ENCODE measurements around the gene MUC4.
"Not testable (repeated sequence)": the region's sequence is repeated elsewhere in the genome, so short reads cannot be mapped to it uniquely, and the experiment has no call there.

- TF ChIP-seq, protein P1, sequence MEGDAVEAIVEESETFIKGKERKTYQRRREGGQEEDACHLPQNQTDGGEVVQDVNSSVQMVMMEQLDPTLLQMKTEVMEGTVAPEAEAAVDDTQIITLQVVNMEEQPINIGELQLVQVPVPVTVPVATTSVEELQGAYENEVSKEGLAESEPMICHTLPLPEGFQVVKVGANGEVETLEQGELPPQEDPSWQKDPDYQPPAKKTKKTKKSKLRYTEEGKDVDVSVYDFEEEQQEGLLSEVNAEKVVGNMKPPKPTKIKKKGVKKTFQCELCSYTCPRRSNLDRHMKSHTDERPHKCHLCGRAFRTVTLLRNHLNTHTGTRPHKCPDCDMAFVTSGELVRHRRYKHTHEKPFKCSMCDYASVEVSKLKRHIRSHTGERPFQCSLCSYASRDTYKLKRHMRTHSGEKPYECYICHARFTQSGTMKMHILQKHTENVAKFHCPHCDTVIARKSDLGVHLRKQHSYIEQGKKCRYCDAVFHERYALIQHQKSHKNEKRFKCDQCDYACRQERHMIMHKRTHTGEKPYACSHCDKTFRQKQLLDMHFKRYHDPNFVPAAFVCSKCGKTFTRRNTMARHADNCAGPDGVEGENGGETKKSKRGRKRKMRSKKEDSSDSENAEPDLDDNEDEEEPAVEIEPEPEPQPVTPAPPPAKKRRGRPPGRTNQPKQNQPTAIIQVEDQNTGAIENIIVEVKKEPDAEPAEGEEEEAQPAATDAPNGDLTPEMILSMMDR (IDR thresholded peaks at IDR 0.05; ENCODE audit: insufficient read depth, low read length, poor library complexity, severe bottlenecking) = not testable (repeated sequence)
- TF ChIP-seq EZH2phosphoT487 (conservative IDR thresholded peaks at IDR 0.05; ENCODE audit: low read length) = not testable (repeated sequence)
Measured at GRCh38 chr3:195805588-195805987, 6.1 kb downstream of the MUC4 start.

Data from SU-DHL-6 (cell line).